ENCODE data around the gene BLID.

The BLID gene

GRCh38 chr11:122103726-122104125 lies 12.3 kb downstream of the BLID start:
- no peak for DNase-seq

DNA sequence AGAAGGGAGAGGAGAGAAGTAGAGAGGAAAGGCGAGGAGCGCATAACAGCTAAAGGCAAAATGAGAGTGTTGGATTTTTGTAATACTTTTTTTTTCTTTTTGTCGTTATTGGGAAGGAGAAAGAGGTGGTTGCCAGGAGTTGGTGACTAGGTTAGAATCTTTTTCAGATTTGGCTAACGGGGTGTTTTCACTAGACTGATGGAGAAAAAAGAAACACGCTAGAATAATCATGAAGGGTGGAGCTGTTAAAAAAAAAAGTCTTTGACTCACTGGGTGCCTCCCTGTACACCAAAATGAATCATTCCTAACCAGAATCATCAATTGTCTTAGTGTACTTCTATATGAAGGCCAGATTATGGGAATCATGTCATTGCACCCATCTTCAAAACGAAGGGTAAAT lies 12.7 kb downstream of the BLID start:
- no peak for DNase-seq

DNA sequence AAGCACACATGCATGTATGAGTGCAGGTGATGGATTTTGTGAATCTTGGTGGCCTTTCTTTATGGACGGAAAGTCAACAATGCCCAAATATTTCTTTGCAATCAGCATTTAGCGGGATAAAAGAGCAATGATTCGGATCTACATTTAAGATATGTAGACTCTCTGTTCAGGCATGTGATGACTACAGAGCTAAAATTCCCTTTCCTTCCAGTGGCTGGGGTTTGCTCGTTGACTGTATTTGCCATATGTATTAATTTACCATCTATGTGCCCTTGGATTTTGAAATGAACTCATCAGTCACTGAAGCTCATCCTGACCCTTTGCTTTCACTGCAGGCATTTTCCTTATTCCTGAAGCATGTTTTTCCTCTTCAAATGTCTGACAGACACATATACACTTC lies 13.6 kb downstream of the BLID start:
- DNase-seq = no peak

GRCh38 chr11:122101625-122102291 lies 14.3 kb downstream of the BLID start:
- DNase-seq = no peak

GRCh38 chr11:122100756-122101080 lies 15.3 kb downstream of the BLID start:
- DNase-seq = no peak

- DNase-seq = no peak
These were observed 15.8 kb downstream of the BLID start for GRCh38 chr11:122100037-122100755.

DNA sequence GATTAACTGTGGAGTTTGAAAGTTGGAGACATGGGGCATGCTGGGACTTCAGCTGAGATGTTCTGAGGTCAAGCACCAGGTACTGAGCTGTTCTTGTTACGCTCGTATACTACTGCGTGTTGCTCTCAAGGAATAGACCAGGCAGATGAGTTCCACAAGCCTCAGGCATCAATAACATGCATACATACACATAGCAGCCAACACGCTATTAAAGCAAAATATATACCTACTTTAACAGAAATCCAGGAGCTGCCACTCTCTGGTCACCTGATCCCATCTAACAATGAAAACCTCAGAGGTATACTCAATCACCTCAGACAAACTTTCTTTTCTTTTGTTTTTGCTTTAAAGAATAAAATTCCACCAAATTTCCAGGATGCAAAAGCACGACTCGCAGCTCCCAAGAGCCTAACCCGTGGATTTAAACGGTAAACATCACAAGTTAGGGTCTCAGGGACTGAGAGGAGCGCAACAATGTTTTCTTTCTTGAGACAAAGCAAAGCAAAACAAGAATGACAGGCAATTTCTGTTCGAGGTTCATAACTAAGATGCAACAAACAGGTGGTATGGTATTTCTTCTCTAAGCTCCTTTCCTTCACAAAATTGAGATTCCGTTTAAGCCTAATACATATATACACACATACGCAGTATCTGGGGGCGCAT lies 16.5 kb downstream of the BLID start:
- DNase-seq = no peak

- DNase-seq = no peak
These were observed 17.6 kb downstream of the BLID start for GRCh38 chr11:122098261-122098980.

DNA sequence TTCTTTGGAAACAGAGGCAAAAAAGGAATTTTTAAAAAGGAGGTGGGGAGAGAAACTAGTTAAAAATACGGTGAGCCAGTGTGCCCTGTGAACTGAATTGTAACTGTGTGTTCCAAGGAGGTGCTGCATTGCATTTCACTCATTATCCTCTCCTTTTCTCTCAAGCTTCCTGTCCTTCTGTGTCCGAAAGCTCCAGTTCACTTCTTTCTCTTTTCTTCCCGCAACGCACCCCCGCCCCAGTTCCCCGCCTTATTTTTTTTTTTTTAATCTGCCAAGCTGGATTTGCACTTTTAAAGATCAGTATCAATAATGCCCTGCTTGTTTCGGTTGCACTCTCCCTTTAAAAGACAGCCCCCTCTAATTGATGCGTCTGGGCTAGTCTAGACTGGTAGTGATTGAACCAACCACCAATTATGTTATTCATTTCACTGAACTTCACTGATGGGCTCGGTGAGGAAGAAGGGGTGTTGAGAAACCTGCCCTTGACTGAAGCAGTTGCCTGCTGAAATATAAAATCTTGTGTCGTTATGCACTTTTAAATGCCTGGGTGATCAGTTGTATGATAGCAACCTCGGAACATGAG lies 18.5 kb downstream of the BLID start:
- DNase-seq = no peak

- no peak for DNase-seq
These were observed 19.5 kb downstream of the BLID start for GRCh38 chr11:122096272-122097112.

GRCh38 chr11:122095681-122096262 lies 20.2 kb downstream of the BLID start:
- no peak for DNase-seq

GRCh38 chr11:122094836-122095235 lies 21.2 kb downstream of the BLID start:
- no peak for DNase-seq

DNA sequence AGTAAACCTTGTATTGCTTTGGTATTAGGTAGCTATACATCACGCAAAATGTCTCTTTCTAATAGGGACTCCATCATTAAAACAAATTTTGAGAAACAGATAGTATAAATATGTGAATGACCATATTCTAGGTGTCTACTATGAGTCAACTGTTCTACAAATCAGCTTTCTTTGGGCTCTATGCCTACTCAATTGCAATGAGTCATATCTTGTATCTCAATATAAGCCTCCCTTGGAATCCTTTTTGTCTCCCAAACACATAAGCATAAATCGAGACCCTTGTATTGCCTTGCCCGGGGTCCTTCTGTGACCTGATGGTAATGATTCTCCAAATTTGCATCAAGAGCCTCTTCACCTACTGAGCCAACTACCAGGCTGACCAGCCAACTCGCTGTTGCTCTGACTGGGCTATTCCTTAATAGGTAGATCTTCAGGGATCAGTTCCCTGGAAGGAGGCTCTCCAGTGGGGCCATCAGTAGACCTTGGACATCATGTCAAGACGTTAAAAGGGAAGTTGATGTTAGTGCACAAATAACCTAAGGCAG lies 22.2 kb downstream of the BLID start:
- no peak for DNase-seq

DNA sequence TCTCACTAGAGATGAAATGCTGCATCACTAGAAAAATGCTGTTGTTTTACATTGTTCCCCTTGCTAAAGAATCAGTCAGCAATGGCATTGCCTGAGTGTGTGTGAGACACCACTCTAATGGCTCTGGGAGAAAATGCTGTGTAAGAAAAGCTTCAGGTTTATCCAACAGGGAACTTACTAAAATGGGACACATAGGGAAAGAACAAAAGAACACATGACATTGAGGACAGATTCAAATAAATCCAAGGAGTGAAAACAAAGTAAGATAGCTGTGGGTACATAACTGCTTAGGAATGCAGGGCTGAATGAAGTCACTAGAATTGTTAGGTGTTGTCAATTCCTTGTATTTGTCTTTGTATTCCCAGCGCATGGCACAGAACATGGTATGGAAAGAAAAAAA lies 24.2 kb downstream of the BLID start:
- no peak for DNase-seq

DNA sequence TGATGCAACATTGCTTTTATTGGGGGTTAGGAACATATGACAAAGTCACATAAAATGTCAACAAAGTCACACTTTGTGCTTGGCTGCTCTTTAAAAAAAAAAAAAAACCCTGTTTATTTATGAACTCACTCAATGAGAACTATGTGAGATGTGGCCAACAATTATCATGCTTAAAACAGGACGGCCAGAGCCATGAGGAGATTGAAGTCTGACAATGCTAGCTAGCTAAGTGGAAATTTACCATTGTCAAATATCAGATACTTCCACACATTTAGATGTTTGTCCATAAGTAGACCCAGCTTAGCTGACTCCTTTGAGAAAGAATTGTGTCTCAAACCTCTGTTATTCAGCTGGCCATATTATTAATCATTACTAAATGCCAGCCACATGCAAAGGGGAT lies 26.9 kb downstream of the BLID start:
- no peak for DNase-seq

DNA sequence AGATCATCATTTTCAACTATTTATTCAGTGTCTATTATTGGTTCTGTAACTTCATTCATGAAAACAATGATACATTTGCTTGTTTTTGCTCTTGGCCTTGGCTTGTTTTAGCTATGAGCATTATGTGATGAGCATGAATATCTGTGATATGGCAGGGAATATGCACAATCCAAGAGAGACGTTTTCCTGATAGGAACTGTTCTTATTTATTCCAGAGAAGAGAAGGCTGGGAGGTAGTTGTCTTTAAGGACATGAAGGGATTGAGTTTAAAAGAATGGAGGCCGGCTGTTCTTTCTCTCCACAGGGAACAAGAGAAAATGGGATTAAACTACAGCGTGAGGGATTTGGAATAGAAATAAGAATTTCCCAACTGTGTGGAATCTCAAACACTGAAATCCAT lies 30.3 kb downstream of the BLID start:
- DNase-seq = no peak

GRCh38 chr11:122085264-122085663 lies 30.8 kb downstream of the BLID start:
- DNase-seq = no peak

DNA sequence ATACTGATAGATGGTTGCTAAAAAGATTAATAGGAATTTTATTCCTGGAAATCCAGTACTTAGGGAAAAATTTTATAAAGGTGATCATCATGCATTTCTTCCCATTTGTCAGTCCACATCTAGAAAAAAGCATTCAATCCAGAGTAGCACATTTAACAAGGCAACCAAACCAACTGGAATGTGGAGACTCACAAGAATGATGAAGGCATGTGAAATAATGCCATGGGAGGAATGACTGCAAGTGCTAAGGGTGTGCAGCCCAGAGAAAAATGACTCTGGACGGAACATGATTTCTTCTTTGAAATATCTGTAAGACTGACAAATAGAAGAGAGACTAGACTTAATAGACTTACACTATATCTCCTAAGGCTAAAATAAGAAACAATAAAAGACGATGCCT lies 33.8 kb downstream of the BLID start:
- no peak for DNase-seq

- no peak for DNase-seq
These were observed 34.9 kb downstream of the BLID start for GRCh38 chr11:122081073-122081472.

GRCh38 chr11:122077459-122077858 lies 38.6 kb downstream of the BLID start:
- no peak for DNase-seq

GRCh38 chr11:122076512-122077120 lies 39.4 kb downstream of the BLID start:
- no peak for DNase-seq

All from activated gamma-delta T cell (primary cell).